GM21515 (cell line): ENCODE data around the gene PTPN12.

ENCODE experiments used
- ATAC-seq: cut with Tn5 transposase; IDR thresholded peaks from one replicate; pipeline ENCODE4 v1.9.1; 2021; ENCODE audit not compliant: unreplicated experiment

The PTPN12 gene

GRCh38 chr7:77658928-77659327 is 121.8 kb downstream of the PTPN12 start:
- no peak for ATAC-seq

GRCh38 chr7:77661816-77662215 is 124.7 kb downstream of the PTPN12 start:
- no peak for ATAC-seq

DNA sequence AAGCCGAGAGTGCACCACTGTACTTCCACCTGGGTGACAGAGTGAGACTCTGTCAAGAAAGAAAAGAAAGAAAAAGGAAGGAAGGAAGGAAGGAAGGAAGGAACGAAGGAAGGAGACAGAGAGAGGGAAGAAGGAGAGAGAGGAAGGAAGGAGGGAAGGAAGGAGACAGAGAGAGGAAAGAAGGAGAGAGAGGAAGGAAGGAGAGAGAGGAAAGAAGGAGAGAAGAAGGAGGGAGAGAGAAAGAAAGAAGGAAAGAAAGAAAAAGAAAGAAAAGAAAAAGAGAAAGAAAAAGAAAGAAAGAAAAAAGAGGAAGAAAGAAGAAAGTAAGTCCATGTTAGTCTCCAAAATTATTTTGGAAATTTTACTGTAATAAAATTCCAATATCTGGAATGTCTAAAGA is 125.8 kb downstream of the PTPN12 start:
- no peak for ATAC-seq

DNA sequence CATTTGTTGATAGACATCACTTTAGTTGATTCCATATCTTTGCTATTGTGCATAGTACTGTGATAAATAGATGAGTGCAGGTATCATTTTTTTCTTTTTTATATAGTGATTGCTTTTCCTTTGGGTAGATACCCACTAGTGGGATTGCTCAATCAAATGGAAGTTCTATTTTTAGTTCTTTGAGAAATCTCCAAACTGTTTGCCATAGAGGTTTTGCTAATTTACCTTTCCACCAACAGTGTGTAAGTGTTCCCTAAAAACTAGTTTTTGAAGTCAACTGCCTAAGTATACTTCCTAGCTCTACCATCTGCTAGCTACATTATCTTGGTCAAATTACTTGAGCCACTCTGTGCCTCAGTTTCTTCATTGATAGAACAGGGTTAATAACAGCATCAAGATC is 127.6 kb downstream of the PTPN12 start:
- ATAC-seq, result no peak

DNA sequence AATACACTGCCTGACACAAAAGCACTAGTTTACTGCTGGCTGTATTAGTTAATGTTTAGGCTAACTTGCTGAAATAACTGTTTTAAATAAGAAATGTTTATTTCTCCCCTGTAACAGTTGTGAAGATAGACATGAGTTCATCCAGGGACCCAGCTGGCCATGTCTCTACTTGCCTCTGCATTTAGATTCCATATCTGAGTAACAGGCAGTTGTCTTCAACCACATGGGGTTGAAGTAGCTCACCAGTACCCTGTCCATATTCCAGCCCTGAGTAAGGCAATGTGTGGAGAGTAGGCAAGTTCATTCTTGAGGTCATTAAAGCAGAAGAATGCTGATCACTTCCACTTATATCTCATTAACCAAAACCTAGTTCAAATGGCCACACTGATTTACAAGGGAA is 128.1 kb downstream of the PTPN12 start:
- ATAC-seq, result no peak

GRCh38 chr7:77667459-77668086 is 130.5 kb downstream of the PTPN12 start:
- ATAC-seq, result no peak

GRCh38 chr7:77674878-77675277 is 137.8 kb downstream of the PTPN12 start:
- no peak for ATAC-seq

DNA sequence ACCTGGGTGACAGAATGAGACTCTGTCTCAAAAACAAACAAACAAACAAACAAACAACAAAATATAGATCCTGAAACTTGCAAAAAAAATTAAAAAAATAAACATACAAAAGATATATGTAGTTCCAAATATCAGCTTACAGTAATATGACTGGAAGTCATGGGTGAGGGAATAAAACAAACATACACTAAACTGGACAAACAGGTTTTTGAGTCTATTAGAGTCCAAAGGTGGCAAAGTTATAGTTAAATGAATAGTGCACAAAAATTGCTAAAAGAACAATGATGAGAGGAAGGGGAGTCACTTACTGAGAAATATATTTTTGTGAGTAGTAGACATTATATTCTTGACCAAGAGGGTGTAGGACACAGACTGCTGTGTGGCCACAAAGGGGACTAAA is 142.5 kb downstream of the PTPN12 start:
- no peak for ATAC-seq

- ATAC-seq, result no peak
These were observed 143.2 kb downstream of the PTPN12 start for GRCh38 chr7:77680266-77680665.

DNA sequence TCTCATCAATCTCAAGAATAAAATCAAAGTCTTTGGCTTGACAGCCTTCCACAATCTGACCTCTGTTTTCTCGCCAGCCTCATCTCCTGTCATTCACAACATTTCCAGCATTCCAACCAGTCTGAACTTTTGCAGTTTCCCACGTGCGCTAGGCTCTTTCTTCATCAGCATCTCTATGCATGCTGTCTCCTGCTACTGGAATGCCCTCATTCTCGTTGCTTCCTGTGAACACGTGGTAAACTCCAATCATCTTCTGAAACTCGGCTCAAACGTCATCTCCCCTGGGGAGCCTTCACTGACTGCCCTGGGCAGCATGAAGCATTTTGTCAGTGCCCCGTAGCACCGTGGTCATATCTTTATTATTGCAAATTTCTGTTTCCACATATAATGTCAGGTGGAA is 146.9 kb downstream of the PTPN12 start:
- ATAC-seq, result no peak

DNA sequence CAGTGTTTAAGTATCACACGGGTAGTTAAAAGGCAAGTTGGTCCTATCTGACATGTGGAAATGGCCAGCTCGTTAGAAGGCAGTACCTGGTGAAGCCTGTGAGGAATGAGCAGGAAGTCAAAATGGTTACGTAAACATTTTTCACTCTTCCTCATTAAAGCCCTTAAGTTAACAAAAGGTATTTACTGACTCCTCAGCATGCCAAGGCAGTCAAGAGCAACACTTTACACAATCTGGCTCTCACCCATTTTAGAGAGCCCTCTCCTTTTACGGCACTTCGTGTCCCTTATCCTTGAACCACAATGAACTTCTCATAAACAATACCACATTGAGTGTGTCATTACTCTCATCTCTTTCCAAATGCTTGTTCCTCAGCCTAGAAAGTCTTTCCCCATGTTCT is 148.1 kb downstream of the PTPN12 start:
- no peak for ATAC-seq

GRCh38 chr7:77687100-77687746 is 150.1 kb downstream of the PTPN12 start:
- no peak for ATAC-seq

- ATAC-seq, result no peak
These were observed 150.7 kb downstream of the PTPN12 start for GRCh38 chr7:77687747-77688144.
